ENCODE measurements around the gene ST3GAL5. TPM values are rescaled to one million over a fixed set of nuclear protein-coding genes. Genes with fewer than 3 reads are reported as not detected.

The ST3GAL5 gene
- polyA plus RNA-seq, 1 of the 3 experiments (the other 2 are of a cell fraction): 37.6 TPM

DNA sequence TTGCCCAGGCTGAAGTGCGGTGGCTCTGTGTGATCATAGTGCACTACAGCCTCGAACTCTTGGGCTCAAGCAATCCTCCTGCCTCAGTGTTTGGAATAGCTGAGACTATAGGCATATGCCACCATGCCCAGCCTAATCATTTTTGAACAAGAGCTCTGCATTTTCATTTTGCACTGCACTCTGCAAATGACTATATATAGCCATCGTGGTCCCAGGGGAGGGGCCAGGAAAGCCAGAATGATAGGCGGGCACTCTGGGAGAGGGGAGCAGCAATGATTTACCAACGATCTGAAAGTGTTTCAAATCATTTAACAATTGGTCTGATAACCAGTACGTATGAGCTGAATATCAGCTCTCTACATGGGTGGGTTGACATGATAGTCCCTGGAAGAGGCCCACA, 22.3 kb upstream of the ST3GAL5 start:
- Histone ChIP-seq H3K4me2 (no peak overlapping the region), H3K4me1 (ENCODE audit: control insufficient read depth in 1 of 2, insufficient read depth in 2 of 2, low read depth in 1 of 2, low read length in 1 of 2) (peaks cover 0 to 9% of the 10 kb centered on the region in 2 experiments; a peak in 1 of 4 replicates), H3K9ac (no peak overlapping the region), H3K79me2 (ENCODE audit: insufficient read depth) (no peaks in the 10 kb centered on the region), H3F3A (replicated peaks; ENCODE audit: insufficient read depth) (peaks cover 13% of the 10 kb centered on the region), H3K27me3 (ENCODE audit: insufficient read depth) (no peaks in the 10 kb centered on the region), H3K9me3 (no peaks in the 10 kb centered on the region), H2AFZ (ENCODE audit: low read depth) (no peak overlapping the region), H3K36me3 (replicated peaks in 1 of 2; ENCODE audit: control insufficient read depth in 1 of 2, insufficient read depth in 2 of 2, low read length in 1 of 2) (no peaks in the 10 kb centered on the region), H3K4me3 (ENCODE audit: low read depth in 2 of 2, low read length in 1 of 2) (no peak overlapping the region), H4K20me1 (ENCODE audit: insufficient read depth) (no peaks in the 10 kb centered on the region), H3K27ac (ENCODE audit: low read depth in 2 of 2, low read length in 1 of 2) (peak overlapping the region in 1 of 2 experiments; percentile 87; a peak in 1 of 4 replicates), H3K9me2 (no peaks in the 10 kb centered on the region)
- POLR2A ChIA-PET: no interaction called here
- no peak for DNase-seq
- TF ChIP-seq GATA2 (CRISPR knock-in tag; IDR thresholded peaks at IDR 0.05) (no peak), RFX5 (IDR thresholded peaks at IDR 0.05; ENCODE audit: low read length) (no peak), NRF1 (IDR thresholded peaks at IDR 0.05; ENCODE audit: low read depth, low read length) (no peak), TCF12 (IDR thresholded peaks at IDR 0.05) (no peak), GABPA (IDR thresholded peaks at IDR 0.05; ENCODE audit: low read depth) (no peak), FOXM1 (IDR thresholded peaks at IDR 0.05; ENCODE audit: low read depth) (no peak), TAF1 (IDR thresholded peaks at IDR 0.05; ENCODE audit: borderline replicate concordance, low read depth, low read length) (no peak), RXRA (IDR thresholded peaks at IDR 0.05; ENCODE audit: borderline replicate concordance, low read depth) (no peak), FOXJ3 (CRISPR knock-in tag; IDR thresholded peaks at IDR 0.05) (no peak), SMC3 (IDR thresholded peaks at IDR 0.05; ENCODE audit: low read depth, low read length) (no peak), JUND (IDR thresholded peaks at IDR 0.05) (no peak), RAD21 (IDR thresholded peaks at IDR 0.05; ENCODE audit: low read length) (no peak), MEF2A (IDR thresholded peaks at IDR 0.05; ENCODE audit: borderline replicate concordance, low read depth) (no peak), EP300 (IDR thresholded peaks at IDR 0.05; ENCODE audit: borderline replicate concordance in 1 of 2, low read depth in 1 of 2, low read length in 1 of 2) (no peak)
- TF ChIP-seq, protein P1, sequence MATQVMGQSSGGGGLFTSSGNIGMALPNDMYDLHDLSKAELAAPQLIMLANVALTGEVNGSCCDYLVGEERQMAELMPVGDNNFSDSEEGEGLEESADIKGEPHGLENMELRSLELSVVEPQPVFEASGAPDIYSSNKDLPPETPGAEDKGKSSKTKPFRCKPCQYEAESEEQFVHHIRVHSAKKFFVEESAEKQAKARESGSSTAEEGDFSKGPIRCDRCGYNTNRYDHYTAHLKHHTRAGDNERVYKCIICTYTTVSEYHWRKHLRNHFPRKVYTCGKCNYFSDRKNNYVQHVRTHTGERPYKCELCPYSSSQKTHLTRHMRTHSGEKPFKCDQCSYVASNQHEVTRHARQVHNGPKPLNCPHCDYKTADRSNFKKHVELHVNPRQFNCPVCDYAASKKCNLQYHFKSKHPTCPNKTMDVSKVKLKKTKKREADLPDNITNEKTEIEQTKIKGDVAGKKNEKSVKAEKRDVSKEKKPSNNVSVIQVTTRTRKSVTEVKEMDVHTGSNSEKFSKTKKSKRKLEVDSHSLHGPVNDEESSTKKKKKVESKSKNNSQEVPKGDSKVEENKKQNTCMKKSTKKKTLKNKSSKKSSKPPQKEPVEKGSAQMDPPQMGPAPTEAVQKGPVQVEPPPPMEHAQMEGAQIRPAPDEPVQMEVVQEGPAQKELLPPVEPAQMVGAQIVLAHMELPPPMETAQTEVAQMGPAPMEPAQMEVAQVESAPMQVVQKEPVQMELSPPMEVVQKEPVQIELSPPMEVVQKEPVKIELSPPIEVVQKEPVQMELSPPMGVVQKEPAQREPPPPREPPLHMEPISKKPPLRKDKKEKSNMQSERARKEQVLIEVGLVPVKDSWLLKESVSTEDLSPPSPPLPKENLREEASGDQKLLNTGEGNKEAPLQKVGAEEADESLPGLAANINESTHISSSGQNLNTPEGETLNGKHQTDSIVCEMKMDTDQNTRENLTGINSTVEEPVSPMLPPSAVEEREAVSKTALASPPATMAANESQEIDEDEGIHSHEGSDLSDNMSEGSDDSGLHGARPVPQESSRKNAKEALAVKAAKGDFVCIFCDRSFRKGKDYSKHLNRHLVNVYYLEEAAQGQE (IDR thresholded peaks at IDR 0.05; ENCODE audit: low read depth, low read length): no peak
- TF ChIP-seq, protein P2, sequence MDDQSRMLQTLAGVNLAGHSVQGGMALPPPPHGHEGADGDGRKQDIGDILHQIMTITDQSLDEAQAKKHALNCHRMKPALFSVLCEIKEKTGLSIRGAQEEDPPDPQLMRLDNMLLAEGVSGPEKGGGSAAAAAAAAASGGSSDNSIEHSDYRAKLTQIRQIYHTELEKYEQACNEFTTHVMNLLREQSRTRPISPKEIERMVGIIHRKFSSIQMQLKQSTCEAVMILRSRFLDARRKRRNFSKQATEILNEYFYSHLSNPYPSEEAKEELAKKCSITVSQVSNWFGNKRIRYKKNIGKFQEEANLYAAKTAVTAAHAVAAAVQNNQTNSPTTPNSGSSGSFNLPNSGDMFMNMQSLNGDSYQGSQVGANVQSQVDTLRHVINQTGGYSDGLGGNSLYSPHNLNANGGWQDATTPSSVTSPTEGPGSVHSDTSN (IDR thresholded peaks at IDR 0.05): no peak
- 79% methylated on average over 6 of the region's 6 CpGs for WGBS (ENCODE audit: low lambda C conversion rate)
- CTCF ChIA-PET: interaction anchor here (1.3 kb wide), 1 partner anchor 22 kb away, joined by 6 read pairs; the partner anchor contains the start of gene ST3GAL5
